ENCODE results near the gene ABLIM3.
"Not testable (repeated sequence)": the region's sequence is repeated elsewhere in the genome, so short reads cannot be mapped to it uniquely, and the experiment has no call there.

Gene ABLIM3

GRCh38 chr5:149160291-149160787, 19.0 kb downstream of the ABLIM3 start:
- FAIRE-seq: no peak

- FAIRE-seq: no peak
These were observed 19.9 kb downstream of the ABLIM3 start for GRCh38 chr5:149161026-149161687.

- FAIRE-seq: no peak
These were observed 20.6 kb downstream of the ABLIM3 start for GRCh38 chr5:149161850-149162249.

- FAIRE-seq: no peak
These were observed 21.2 kb downstream of the ABLIM3 start for GRCh38 chr5:149162401-149163084.

- FAIRE-seq: no peak
These were observed 23.4 kb downstream of the ABLIM3 start for GRCh38 chr5:149164731-149165130.

GRCh38 chr5:149166128-149166527, 24.8 kb downstream of the ABLIM3 start:
- no peak for FAIRE-seq

- no peak for FAIRE-seq
These were observed 25.4 kb downstream of the ABLIM3 start for GRCh38 chr5:149166591-149167100.

GRCh38 chr5:149168276-149168906, 27.1 kb downstream of the ABLIM3 start:
- no peak for FAIRE-seq

- no peak for FAIRE-seq
These were observed 29.0 kb downstream of the ABLIM3 start for GRCh38 chr5:149170299-149170698.

GRCh38 chr5:149172261-149172660, 31.0 kb downstream of the ABLIM3 start:
- FAIRE-seq: no peak

- FAIRE-seq: no peak
These were observed 31.6 kb downstream of the ABLIM3 start for GRCh38 chr5:149172709-149173505.

GRCh38 chr5:149174847-149175234, 33.5 kb downstream of the ABLIM3 start:
- no peak for FAIRE-seq

GRCh38 chr5:149175346-149176105, 34.2 kb downstream of the ABLIM3 start:
- FAIRE-seq: no peak

- no peak for FAIRE-seq
These were observed 36.1 kb downstream of the ABLIM3 start for GRCh38 chr5:149177339-149177843.

GRCh38 chr5:149177911-149178565, 36.7 kb downstream of the ABLIM3 start:
- FAIRE-seq: no peak

GRCh38 chr5:149181732-149182131, 40.4 kb downstream of the ABLIM3 start:
- FAIRE-seq: no peak

- no peak for FAIRE-seq
These were observed 40.9 kb downstream of the ABLIM3 start for GRCh38 chr5:149182241-149182640.

GRCh38 chr5:149185067-149185466, 43.8 kb downstream of the ABLIM3 start:
- FAIRE-seq: no peak

- no peak for FAIRE-seq
These were observed 45.2 kb downstream of the ABLIM3 start for GRCh38 chr5:149186506-149186905.

- not testable (repeated sequence) for FAIRE-seq
These were observed 46.3 kb downstream of the ABLIM3 start for GRCh38 chr5:149187617-149188016.

- no peak for FAIRE-seq
These were observed 47.1 kb downstream of the ABLIM3 start for GRCh38 chr5:149188383-149188782.
